Measurements from ENCODE around the gene FAM25C. TPM values are rescaled to one million over a fixed set of nuclear protein-coding genes. Genes with fewer than 3 reads are reported as not detected.

Gene FAM25C
- total RNA-seq, 2 donors from 2014 or later, result not detected

Small RNA genes within 50 kb of the gene (small RNA-seq; reads per million reads assigned to genes)
- 0 reads per million in 2 donors for gene RNA5SP315

Other genes with a start within 250 kb of the FAM25C start
- gene SYT15B, start 236.2 kb downstream of the FAM25C start, total RNA-seq, result 1 to 10 TPM; 3.0 to 4.6 TPM
- gene NPY4R2, start 81.1 kb downstream of the FAM25C start, total RNA-seq, result 1 to 10 TPM; 5.6 to 8.9 TPM